GM12864 (cell line): ENCODE data around the gene PGM2.

Experiments used
- DNase-seq: peaks from one replicate; pipeline ENCODE4 v3.0.0-alpha.2; 2011; ENCODE audit warnings: low read depth
- H3K4me3 ChIP-seq: 2 replicates; pipeline ENCODE4 v1.5.1; 2011; ENCODE audit warnings: mild to moderate bottlenecking, low read depth, low read length, control low read depth
- TF ChIP-seq, protein P1 (sequence below): IDR thresholded peaks from 2 replicates; pipeline ENCODE4 v1.5.1; 2011; ENCODE audit warnings: low read depth, mild to moderate bottlenecking, moderate library complexity, low read length, control low read depth, inconsistent platforms; ENCODE audit errors: missing control alignments

Gene PGM2

DNA sequence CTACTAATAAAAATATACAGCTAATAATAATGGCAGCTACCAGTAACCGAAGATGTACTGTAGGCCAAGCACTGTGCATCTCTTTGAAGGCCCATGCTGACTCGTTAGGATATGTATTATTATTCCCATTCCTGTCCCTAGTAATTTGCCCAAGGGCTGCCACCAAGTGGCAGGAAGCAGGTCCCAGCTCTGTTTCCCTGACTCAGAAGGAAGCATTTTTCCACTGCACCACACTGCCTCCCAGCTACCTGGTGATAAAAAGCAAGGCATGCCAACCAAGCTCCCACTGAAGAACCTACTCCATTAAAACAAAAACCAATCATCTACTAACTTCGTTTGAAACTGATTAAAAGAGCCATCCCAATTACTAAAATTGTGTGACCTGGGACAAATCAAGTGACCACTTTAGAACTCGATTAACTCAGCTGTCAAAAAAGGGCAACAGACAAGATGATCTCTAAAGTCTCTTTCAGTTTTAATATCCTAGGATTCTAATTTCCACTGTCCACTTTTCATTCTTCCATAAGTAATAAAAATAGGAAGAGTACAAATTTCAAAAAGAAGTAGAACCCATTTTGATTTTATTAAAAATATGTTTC is 24.3 kb upstream of the PGM2 start:
- no peak overlapping the region for H3K4me3 ChIP-seq
- TF ChIP-seq, protein P1, sequence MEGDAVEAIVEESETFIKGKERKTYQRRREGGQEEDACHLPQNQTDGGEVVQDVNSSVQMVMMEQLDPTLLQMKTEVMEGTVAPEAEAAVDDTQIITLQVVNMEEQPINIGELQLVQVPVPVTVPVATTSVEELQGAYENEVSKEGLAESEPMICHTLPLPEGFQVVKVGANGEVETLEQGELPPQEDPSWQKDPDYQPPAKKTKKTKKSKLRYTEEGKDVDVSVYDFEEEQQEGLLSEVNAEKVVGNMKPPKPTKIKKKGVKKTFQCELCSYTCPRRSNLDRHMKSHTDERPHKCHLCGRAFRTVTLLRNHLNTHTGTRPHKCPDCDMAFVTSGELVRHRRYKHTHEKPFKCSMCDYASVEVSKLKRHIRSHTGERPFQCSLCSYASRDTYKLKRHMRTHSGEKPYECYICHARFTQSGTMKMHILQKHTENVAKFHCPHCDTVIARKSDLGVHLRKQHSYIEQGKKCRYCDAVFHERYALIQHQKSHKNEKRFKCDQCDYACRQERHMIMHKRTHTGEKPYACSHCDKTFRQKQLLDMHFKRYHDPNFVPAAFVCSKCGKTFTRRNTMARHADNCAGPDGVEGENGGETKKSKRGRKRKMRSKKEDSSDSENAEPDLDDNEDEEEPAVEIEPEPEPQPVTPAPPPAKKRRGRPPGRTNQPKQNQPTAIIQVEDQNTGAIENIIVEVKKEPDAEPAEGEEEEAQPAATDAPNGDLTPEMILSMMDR = peak; percentile 10
- no peak for DNase-seq

DNA sequence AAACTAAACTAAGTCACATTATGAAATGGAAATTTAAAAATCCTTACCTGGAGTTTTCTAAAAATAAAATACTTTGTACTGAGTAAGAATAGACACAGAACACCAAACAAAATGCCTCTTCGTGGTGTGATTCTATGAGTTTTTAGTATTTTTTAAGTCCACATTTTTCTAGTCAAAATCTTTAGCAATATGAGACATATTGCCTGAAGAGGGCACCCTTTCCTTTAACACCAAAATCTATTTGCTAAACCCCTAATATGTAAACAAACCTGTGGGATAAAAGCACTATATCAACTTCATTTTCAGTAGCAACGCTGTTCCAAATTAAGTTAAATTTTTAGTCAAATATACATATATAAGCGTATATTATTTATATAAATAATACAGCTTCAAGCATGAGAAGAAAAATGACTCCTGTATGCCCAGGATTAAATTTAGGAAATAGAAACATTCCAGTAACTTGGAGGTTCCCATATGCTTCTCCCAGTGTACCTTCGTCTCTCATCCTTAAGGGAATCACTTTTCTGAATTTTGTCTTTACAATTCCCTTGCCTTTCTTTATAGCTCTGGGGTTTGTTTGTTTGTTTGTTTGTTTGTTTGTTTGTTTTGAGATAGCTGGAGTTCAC is 23.0 kb upstream of the PGM2 start:
- peak; percentile 38 for DNase-seq
- no peak overlapping the region for H3K4me3 ChIP-seq
- TF ChIP-seq, protein P1 = peak; percentile 29

DNA sequence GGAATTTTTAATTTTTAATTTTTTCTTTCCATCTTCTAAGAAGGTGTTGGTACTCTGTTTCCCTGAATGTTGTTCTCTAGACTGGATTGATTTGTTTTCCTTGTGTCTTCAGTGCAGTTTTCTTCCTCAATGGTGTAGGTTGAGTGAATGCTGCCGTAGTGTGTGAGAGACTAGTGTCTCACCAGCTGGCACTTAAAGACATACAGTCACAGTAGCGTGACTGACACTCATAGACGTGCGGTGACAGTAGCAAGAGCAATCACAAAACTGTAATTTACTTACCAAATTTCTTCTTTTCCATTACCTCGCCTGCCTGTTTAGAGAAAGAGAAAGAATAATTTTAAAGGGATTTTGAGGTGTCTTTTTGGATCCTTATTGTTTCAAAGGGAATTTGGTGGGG is 21.4 kb upstream of the PGM2 start:
- H3K4me3 ChIP-seq = no peak overlapping the region
- TF ChIP-seq, protein P1 = no peak
- no peak for DNase-seq

DNA sequence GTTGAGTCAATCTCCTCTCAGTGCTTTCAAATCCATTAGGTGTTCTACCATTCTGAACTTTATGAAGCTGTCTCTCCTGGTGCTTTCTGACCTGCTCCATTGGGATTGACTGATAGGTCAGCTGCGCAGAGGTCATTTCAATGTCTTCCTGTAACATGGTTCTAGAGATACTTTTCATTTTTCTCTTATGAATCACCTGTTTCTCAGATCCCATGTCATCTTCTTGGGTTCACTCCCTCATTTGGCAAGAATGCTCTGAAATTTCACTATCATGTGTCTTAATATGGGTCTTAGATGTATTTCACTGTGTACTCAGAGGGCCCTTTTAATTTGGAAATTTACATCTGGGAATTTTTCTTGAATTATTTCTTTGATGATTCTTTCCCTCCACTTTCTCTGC is 13.8 kb upstream of the PGM2 start:
- TF ChIP-seq, protein P1 = no peak
- H3K4me3 ChIP-seq = no peak overlapping the region
- DNase-seq = no peak

DNA sequence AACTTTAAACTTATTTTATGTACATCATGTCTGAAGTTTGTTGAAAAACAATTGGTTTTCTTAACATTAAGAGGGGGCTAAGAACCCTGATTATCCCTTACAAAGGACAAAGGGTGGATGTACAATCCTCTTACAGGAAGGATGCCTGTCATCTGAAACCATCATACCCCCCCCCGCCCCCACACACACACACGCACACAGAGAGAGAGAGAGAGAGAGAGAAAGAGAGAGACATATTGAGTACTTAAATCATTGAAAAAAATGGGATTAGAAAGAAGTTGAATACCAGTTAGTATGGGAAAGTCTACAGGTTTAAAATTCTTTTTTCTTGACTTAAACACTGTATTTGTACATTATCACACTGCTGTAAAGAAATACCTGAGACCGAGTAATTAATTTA is 10.9 kb upstream of the PGM2 start:
- DNase-seq = no peak
- TF ChIP-seq, protein P1 = no peak
- no peak overlapping the region for H3K4me3 ChIP-seq

DNA sequence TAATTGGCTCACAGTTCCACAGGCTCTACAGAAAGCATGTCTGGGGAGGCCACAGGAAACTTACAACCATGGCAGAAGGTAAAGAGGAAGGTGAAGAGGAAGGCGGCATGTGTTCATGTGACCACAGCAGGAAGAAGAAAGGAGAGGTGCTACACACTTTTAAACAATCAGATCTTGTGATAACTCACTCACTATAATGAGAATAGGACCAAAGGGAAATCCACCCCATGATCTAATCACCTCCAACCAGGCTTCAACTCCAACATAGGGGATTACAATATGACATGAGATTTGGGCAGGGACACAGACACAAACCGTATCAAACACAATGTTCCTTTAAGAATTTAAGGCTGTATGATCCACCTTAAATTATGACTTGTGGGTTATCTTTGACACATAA is 10.5 kb upstream of the PGM2 start:
- DNase-seq = no peak
- H3K4me3 ChIP-seq = no peak overlapping the region
- TF ChIP-seq, protein P1 = no peak

DNA sequence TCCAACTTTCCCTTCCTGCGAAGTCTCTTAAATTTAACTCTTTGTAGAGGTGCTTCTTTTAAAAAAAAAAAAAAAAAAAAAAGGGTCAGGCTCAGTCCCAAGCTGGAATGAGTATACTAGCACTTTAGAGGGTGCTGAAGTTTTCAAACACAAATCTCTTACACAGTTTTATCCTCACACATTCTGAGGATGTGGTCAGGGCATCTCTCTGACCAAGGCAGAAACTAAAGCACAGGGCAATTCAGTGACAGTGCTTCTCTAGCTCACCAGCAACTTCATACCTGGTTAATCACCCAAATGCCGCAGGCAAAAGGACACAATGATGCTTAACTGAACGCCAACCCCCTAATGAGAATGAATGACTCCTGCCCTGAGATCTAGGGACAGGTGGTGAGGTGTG is 9.8 kb upstream of the PGM2 start:
- TF ChIP-seq, protein P1 = no peak
- DNase-seq = no peak
- H3K4me3 ChIP-seq = no peak overlapping the region
